A673 (cell line): Measurements from ENCODE around the gene IDS. TPM values are rescaled to one million over a fixed set of nuclear protein-coding genes. Genes with fewer than 3 reads are reported as not detected.

Source experiments
- BruUV-seq: library from RNA; stranded (reverse); fragments of 400-500 nt; replicated peaks from 2 replicates; lab custom pipeline; 2021; lab: Mats Ljungman, UMichigan
- CTCF ChIA-PET: fragments of 300-600 bp; sonication (Branson Sonifier 250); formaldehyde crosslinking; loops from one replicate; lab custom pipeline; 2022; ENCODE audit warnings: antibody characterized with exemption; lab: Charles Lee
- POLR2A ChIA-PET: fragments of 300-600 bp; sonication (Branson Sonifier 250); formaldehyde crosslinking; loops from one replicate; lab custom pipeline; 2022; ENCODE audit warnings: antibody characterized with exemption; ENCODE audit not compliant: low non-redundant PET; lab: Charles Lee
- DNase-seq: peaks from one replicate; pipeline ENCODE4 v3.0.0-alpha.2; 2015; ENCODE audit warnings: low spot score
- H3K27ac ChIP-seq: fragments of 200-600 bp; sonication (generic); 2 replicates; pipeline ENCODE4 v1.5.1; 2016; ENCODE audit warnings: mixed run types, low read depth, mild to moderate bottlenecking, mixed read lengths, antibody characterized with exemption, low read length; ENCODE audit not compliant: poor library complexity, severe bottlenecking
- H3K27me3 ChIP-seq: fragments of 200-600 bp; sonication (generic); replicated peaks from 2 replicates; pipeline ENCODE4 v1.6.1; 2017; ENCODE audit warnings: mixed run types, low read depth, mild to moderate bottlenecking, mixed read lengths, antibody characterized with exemption, low read length; ENCODE audit not compliant: insufficient read depth, poor library complexity
- H3K36me3 ChIP-seq: fragments of 200-600 bp; sonication (generic); 2 replicates; pipeline ENCODE4 v1.6.1; 2016; ENCODE audit warnings: mixed run types, mild to moderate bottlenecking, mixed read lengths, antibody characterized with exemption, low read length; ENCODE audit not compliant: insufficient read depth, poor library complexity, severe bottlenecking
- H3K4me1 ChIP-seq: fragments of 200-600 bp; sonication (generic); 2 replicates; pipeline ENCODE4 v1.6.1; 2017; ENCODE audit warnings: mixed run types, mild to moderate bottlenecking, mixed read lengths, antibody characterized with exemption, low read length; ENCODE audit not compliant: insufficient read depth, poor library complexity, severe bottlenecking
- H3K4me3 ChIP-seq: fragments of 200-600 bp; sonication (generic); 2 replicates; pipeline ENCODE4 v1.5.1; 2016; ENCODE audit warnings: low read depth, mixed run types, mild to moderate bottlenecking, mixed read lengths, low read length; ENCODE audit not compliant: poor library complexity, severe bottlenecking
- H3K9me3 ChIP-seq: fragments of 200-600 bp; sonication (generic); 2 replicates; pipeline ENCODE4 v1.6.1; 2016; ENCODE audit warnings: mixed run types, low read depth, mild to moderate bottlenecking, mixed read lengths, antibody characterized with exemption, low read length; ENCODE audit not compliant: poor library complexity, severe bottlenecking
- CTCF ChIP-seq: fragments of 300-800, 200-600 bp; sonication (generic); conservative IDR thresholded peaks from 2 replicates; pipeline ENCODE4 v1.5.1; 2017; ENCODE audit warnings: low read depth, mild to moderate bottlenecking, antibody characterized with exemption, low read length, moderate library complexity, mixed read lengths
- EZH2 ChIP-seq: fragments of 200-600 bp; sonication (generic); IDR thresholded peaks from 2 replicates; pipeline ENCODE4 v1.6.1; 2017; ENCODE audit warnings: borderline replicate concordance, low read depth, mild to moderate bottlenecking, mixed read lengths, antibody characterized with exemption, low read length; ENCODE audit not compliant: poor library complexity, severe bottlenecking
- intact Hi-C: fragments of 100-400 bp; cut with micrococcal nuclease; formaldehyde crosslinking; loops from one replicate; pipeline ENCODE4 v1.10.0; 2022; ENCODE audit not compliant: unreplicated experiment
- total RNA-seq: library from RNA; stranded (reverse); gene quantifications from 2 replicates; pipeline ENCODE4 v1.2.3, GENCODE V29; 2021

Gene IDS
- total RNA-seq, 1 experiment from 2014 or later, result 50.7 TPM

- Histone ChIP-seq H3K4me3 (no peak overlapping the region), H3K27ac (no peak overlapping the region), H3K9me3 (no peaks in the 10 kb centered on the region), H3K4me1 (no peaks in the 10 kb centered on the region), H3K36me3 (no peaks in the 10 kb centered on the region), H3K27me3 (peaks cover 3% of the 10 kb centered on the region)
- POLR2A ChIA-PET, result no interaction called here
- CTCF ChIA-PET, result interaction anchor here (0.5 to 0.6 kb wide), 2 partner anchors 234 to 469 kb away, joined by 3 to 4 read pairs; no protein-coding TSS in a partner anchor
- peak; percentile 82 for DNase-seq
- no TSS peak for BruUV-seq
- peak; percentile 92 for TF ChIP-seq CTCF
- TF ChIP-seq EZH2, result no peak
- intact Hi-C loops, result loop anchor here (1.0 kb wide), 1 partner anchor 1422 kb away; no protein-coding TSS in a partner anchor
These were observed 34.2 kb downstream of the IDS start for GRCh38 chrX:149470955-149471354.

GRCh38 chrX:149469406-149469805, 35.7 kb downstream of the IDS start:
- DNase-seq, result no peak
- TF ChIP-seq CTCF (no peak), EZH2 (no peak)
- Histone ChIP-seq H3K27ac (no peak overlapping the region), H3K4me3 (no peak overlapping the region), H3K4me1 (no peaks in the 10 kb centered on the region), H3K36me3 (no peaks in the 10 kb centered on the region), H3K9me3 (no peaks in the 10 kb centered on the region), H3K27me3 (peaks cover 3% of the 10 kb centered on the region)
- intact Hi-C loops, result no loop called here
- ChIA-PET CTCF (no interaction called here), POLR2A (no interaction called here)
- no TSS peak for BruUV-seq

GRCh38 chrX:149467920-149468319, 37.2 kb downstream of the IDS start:
- no peak overlapping the region for H3K27ac ChIP-seq
- intact Hi-C loops, result no loop called here
- no peak overlapping the region for H3K4me3 ChIP-seq
- peaks cover 3% of the 10 kb centered on the region for H3K27me3 ChIP-seq
- no peaks in the 10 kb centered on the region for H3K36me3 ChIP-seq
- no peak for DNase-seq
- no TSS peak for BruUV-seq
- ChIA-PET CTCF (no interaction called here), POLR2A (no interaction called here)
- H3K4me1 ChIP-seq, result no peaks in the 10 kb centered on the region
- TF ChIP-seq EZH2 (no peak), CTCF (no peak)
- no peaks in the 10 kb centered on the region for H3K9me3 ChIP-seq
